GM21786 (cell line): Measurements from ENCODE around the gene SHISA8.
A peak's percentile ranks its signal among the peaks of the same experiment; 100 is the strongest.

Experiments
- ATAC-seq: cut with Tn5 transposase; IDR thresholded peaks from one replicate; pipeline ENCODE4 v1.9.1; 2021; ENCODE audit not compliant: unreplicated experiment

SHISA8 gene

DNA sequence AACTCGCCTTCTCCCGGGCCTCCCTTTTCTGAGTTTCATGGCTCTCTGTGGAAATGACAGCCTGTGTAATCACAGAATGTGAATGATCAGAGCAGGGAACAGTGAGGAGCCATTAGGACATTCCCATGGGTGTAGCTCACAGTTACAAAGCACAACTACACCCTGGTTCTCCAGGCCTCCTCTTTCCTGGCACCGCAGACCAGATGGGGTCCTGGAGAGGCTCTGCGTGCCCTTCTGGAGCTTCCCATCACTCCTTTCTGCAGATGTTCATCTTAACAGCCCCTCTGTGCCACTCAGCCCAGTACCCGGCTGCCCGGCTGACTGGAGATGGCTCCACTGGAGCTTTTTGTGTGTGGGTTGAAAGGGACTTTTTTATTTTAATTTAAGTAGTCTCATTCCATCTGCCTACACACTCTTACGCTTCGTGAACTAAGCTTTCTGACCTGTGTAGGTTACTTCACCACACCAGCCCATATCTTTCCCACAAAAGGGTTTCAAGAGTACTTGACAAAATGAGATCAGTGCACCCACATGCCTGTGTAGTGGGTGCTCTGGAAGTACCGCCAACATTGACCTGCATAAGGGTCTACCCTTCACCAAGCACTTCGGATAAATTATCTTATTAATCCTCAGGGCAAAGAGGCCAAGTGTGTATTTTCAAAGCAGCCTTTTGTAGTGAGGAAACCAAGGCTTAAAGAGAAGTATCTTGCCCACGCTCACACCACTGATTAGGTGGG, 52.2 kb downstream of the SHISA8 start:
- ATAC-seq = peak; percentile 67

DNA sequence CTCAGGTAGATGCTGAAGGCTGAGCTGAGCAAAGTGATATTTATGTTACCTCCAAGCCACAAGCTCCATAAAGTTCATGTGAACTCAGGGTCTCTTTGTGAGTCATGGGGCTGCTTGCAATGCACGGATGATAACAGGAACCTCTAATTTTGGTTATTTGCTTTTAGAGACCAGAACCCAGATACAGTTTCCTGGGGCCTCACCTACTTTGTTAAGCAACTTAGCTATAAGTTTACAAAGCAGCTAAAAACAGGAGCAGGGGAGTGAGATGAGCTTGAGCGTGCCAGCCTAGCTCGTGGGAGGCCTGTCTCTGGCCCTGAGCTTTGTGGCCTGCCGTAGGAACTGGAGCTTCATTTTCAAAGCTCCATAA, 52.7 kb downstream of the SHISA8 start:
- ATAC-seq = peak; percentile 44
